ENCODE data around the gene FAM222A.

FAM222A gene

DNA sequence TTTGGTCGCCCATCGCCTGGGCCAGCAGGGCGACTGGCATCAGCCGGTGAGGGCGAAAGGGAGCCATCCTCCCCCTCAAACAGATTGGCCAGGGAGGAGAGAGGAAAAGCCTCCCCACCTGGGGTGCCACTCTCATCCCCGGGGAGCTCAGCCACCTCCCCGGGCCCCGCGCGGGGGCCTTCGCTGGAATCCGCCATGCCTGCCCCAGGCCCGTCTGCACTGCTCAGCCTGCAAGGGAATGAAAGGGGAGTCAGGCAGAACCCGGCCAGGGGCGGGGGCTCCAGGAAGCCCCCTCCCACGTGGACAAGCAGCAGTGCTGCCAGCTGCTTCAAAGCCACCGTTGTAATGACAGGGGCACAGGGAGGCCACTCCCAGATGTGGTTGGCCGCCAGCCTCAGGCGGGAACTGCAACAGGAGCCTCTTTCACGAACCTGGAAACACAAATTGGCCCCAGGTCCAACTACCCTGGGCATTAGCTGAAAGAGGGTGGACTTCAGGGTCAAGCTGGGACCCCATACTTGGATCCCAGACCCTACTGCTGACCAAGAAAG is 101.0 kb downstream of the FAM222A start:
- no peak for DNase-seq (ENCODE audit: extremely low read depth, low read depth)
- no peak for TF ChIP-seq CTCF (IDR thresholded peaks at IDR 0.05; ENCODE audit: low read depth, low read length)

GRCh38 chr12:109815225-109815624 is 101.6 kb downstream of the FAM222A start:
- no peak for TF ChIP-seq CTCF (IDR thresholded peaks at IDR 0.05; ENCODE audit: low read depth, low read length)
- DNase-seq (ENCODE audit: extremely low read depth, low read depth), result no peak

DNA sequence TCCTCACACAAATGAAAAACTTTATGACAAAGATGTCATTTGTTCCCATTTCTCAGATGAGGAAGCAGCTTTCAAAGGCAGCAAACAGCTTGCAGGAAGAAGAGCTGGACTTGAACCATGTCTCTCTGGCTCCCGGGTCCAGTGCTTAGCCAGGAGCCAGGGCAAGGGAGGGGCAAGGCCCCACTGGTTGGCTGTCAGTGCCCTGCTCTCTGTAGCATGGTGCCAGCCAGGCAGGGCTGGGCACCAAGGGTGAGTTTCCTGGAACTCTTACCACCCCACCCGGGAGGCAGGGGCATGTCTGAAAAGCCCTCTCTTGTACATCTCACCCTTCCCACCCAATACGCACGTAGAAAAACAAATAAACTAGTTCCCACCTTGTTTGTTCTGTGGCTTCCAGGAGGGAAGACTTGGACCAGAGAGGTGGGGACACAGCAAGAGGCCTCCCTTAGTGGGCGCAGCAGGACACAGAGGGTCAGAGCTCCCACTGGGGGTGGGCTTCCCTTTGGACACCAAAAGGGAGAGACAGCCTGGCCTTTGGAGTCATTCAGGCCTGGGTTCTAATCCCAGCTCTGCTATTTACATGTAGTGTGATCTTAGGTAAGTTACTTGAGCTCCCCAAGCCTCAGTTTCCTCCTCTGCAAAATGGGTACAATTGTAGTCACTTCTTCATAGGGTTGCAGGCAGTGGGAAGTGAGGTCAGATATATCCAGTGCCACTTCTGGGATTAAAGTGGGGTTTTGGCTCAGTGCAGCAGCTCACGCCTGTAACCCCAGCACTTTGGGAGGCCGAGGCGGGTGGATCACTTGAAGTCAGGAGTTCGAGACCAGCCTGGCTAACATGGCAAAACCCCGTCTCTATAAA is 102.4 kb downstream of the FAM222A start:
- no peak for TF ChIP-seq CTCF (IDR thresholded peaks at IDR 0.05; ENCODE audit: low read depth, low read length)
- DNase-seq (ENCODE audit: extremely low read depth, low read depth), result no peak

DNA sequence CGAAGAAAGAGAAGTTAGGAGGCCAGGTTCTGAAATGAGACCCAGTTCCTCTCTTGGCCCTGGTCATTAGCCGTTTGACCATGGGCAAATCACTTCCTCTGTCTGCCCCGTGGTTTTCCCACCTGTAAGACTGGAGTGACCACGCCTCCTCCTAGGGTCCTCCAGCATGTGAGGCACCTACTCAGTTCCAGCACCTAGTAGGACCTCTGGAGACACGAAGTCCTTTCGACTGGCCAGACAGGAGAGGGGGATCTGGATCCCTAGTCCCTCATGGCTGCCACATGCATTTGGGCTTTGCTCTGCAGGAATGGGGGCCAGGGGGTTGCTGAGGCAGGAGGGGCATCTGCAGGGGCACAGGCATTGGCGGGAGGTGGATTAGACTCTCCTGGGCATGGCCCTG is 103.2 kb downstream of the FAM222A start:
- no peak for TF ChIP-seq CTCF (IDR thresholded peaks at IDR 0.05; ENCODE audit: low read depth, low read length)
- DNase-seq (ENCODE audit: extremely low read depth, low read depth), result no peak

GRCh38 chr12:109817627-109818231 is 104.1 kb downstream of the FAM222A start:
- DNase-seq (ENCODE audit: extremely low read depth, low read depth), result no peak
- no peak for TF ChIP-seq CTCF (IDR thresholded peaks at IDR 0.05; ENCODE audit: low read depth, low read length)

DNA sequence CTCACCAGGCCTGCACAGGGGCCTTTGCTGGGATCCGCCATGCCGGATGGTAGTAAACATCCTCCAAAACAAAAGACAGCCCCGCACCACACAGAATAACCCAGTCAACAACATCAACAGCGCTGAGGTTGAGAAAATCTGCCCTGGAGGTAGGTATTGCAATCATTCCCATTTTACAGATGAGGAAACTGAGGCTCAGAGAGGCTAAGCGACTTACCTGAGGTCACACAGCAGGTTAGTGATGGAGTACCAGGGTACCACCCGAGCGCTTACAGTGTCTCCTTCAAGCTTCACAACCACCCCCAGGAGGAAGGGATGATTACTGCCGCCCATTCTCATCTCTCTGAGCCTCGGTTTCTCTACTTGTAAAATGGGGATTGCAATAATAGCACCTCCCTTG is 104.6 kb downstream of the FAM222A start:
- no peak for TF ChIP-seq CTCF (IDR thresholded peaks at IDR 0.05; ENCODE audit: low read depth, low read length)
- no peak for DNase-seq (ENCODE audit: extremely low read depth, low read depth)

DNA sequence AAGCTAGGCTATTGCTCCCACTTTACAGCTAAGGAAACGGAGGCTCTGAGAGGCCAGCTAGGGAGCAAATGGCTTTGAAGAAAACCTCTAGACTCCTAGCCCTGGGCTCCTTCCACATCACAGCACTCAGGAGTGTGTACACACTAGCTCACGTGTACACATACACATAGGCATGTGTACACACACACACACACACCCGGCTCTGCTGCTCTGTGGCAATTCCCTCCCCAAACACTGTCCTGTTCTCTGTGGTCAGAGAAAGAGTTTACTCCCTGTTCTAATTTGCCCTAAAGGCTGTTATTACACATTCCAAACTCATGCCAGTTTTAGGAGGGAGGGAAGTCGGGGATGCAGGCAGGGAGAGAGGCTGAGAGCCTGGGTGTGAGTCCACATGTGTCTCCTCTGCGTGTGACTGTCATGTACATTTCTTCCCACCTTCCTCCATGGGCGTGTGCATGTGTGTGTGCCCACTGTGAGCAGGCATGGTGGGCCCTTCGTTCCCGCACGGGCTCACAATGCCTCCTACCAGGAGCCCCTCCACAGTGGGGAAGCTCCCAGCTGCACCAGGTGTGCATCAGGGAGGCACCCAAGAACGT is 105.4 kb downstream of the FAM222A start:
- no peak for TF ChIP-seq CTCF (IDR thresholded peaks at IDR 0.05; ENCODE audit: low read depth, low read length)
- DNase-seq (ENCODE audit: extremely low read depth, low read depth), result peak; percentile 52
